Subcutaneous adipose tissue (tissue), 4 donors: ENCODE data around the gene GSTO1. TPM values are rescaled to one million over a fixed set of nuclear protein-coding genes. Genes with fewer than 3 reads are reported as not detected.

Experiments
- total RNA-seq, 4 donors: library from RNA; depleted of rRNA; stranded (reverse); fragments of >200 nt; gene quantifications; one replicate each; pipeline ENCODE4 v1.1.0, GENCODE V29; 2016
- TF ChIP-seq, protein P1 (sequence below): fragments of 450-650 bp; IDR thresholded peaks from one replicate; pipeline ENCODE4 v1.5.1; 2016; ENCODE audit warnings: low read depth, mild to moderate bottlenecking, control low read depth, antibody characterized with exemption, moderate library complexity

Gene GSTO1
- total RNA-seq, 4 donors from 2014 or later, result 48.8 to 203 (median 88.0) TPM

DNA sequence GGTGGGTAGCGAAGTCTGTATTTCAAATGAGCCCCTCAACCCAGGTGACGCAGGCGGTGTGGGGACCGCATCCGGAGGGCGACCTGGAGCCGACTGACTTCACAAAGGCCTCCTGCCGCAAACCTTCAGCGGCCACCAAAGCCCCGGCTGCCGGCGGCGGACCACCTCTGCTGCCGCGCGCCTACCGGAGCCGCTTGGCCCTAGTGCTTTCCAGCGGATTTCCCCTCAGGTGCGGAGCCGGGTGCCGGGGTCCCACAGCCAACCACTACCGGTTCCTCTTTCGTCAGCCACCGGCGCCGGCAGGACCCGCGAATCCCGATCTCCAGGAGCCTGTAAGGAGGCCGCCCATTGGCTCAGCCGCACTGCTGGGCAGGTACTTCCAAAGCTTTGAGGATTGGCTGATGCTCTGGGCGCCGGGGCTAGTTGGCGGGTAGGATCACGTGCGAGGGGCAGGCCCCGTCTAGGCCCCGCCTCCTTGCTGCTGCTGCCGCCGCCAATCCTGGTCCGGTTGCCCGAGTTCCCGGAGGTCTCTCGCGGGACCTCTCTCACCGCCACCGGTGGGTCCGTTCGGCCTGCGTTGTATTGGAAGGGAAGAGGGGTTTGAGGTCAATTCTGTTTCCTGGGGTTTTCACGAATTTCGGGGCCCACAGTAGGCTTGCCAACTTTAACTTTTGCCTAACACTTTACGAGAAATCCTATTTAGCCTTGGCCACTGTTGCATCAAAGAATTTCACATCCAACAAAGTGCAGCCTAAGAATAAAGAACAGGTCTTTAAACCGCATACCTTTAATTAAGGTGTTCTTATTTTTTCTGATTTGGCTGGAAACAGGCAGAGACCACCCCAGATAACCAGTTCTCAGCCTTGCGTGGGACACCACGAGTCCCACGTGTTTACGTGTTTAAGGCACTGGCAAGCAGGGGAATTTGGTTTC is 14.3 kb downstream of the GSTO1 start, which contains the start of gene GSTO2:
Gene GSTO2 (plus strand): TSS at position 472 of the 933 bp plus-strand sequence. CDS start 5,732 bp downstream, outside the sequence.
- TF ChIP-seq, protein P1, sequence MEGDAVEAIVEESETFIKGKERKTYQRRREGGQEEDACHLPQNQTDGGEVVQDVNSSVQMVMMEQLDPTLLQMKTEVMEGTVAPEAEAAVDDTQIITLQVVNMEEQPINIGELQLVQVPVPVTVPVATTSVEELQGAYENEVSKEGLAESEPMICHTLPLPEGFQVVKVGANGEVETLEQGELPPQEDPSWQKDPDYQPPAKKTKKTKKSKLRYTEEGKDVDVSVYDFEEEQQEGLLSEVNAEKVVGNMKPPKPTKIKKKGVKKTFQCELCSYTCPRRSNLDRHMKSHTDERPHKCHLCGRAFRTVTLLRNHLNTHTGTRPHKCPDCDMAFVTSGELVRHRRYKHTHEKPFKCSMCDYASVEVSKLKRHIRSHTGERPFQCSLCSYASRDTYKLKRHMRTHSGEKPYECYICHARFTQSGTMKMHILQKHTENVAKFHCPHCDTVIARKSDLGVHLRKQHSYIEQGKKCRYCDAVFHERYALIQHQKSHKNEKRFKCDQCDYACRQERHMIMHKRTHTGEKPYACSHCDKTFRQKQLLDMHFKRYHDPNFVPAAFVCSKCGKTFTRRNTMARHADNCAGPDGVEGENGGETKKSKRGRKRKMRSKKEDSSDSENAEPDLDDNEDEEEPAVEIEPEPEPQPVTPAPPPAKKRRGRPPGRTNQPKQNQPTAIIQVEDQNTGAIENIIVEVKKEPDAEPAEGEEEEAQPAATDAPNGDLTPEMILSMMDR, result no peak

DNA sequence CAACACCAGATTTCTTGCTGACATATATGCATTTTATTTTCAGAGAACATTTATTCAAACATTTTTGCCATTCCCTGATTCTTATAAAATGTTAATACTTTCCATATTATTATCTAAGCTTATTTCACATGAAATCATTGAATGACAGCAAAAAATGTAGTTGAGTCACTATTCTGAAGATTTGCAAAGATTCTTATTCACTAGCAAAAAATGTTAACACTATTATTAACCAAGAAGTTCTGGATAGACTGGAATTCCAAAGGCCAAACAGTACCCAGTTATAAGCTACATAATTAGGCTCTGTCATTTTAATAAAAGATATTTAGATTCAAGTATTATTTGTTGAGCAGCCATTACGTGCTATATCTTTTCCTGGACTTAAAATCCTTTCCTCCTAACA is 18.6 kb downstream of the GSTO1 start:
- TF ChIP-seq, protein P1, result no peak

DNA sequence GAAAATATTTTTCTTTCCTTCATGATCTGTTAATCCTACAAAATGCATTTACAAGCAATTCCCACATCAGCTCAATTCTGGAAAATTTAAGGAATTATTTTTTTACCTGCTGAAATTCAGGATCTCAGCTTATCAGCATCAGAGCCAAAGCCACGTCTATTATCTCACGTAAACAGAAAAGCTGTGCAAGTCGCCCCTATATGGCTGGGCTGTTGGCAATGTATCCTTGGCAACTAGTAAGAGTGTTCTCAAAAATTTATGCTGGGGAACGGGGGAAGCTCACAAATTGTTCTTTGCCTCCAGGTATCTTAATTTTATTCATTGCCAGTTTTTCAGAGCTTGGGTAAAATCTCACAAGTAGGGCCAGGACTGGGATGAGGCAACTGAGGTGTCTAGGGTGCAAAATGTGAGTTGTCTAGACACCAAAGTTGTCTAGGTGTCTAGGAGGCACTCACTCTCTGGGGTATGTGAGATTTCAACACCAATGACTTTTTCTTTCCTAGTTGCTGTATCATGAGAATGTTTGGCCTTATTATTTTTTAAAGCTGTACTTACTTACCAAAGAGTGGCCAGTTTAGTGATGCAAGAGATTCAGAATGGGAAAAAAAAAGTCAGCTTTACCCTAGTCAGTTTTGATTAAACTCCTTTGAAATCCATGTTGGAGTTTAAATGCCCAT is 19.3 kb downstream of the GSTO1 start:
- TF ChIP-seq, protein P1, result no peak

DNA sequence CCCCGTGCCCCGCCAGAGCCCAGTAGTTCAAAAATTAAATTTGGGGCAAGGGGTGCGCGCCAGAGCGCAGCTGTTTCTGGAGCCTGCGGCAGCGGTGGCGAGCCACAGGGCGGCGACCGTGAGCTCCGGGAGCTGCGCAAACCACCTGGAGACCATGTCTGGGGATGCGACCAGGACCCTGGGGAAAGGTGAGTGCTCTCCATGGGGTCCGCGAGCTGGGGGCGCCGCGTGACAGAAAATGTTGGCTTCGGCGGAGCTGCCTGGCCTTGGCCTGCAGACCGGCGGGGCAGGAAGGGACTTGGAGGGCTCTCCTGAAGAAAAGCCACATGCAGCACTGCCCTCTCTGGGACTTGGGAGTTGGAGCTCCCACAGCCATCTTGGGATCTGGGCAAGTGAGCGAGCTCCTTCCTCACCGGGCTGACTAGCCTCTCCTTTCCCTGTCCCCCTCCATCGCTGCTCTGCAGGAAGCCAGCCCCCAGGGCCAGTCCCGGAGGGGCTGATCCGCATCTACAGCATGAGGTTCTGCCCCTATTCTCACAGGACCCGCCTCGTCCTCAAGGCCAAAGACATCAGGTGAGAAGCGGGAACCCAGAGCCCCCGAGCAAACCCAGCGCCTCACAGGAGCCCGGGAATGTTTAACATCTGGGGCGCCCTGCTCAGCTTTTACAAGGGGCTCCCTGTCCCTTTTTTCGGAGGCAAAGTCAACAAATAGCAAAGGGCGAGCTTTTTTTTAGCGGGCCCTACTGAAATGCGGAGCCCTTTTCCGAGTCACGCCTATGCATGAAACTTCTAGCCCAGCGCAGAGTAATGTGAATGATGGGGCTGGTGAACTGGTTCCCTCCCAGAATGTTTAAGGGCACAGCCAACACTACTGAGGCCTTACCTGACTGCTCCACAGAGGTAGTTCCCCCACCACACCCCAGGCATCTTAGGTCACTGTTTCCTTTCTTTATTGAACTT is 20.4 kb downstream of the GSTO1 start:
- TF ChIP-seq, protein P1, result no peak

DNA sequence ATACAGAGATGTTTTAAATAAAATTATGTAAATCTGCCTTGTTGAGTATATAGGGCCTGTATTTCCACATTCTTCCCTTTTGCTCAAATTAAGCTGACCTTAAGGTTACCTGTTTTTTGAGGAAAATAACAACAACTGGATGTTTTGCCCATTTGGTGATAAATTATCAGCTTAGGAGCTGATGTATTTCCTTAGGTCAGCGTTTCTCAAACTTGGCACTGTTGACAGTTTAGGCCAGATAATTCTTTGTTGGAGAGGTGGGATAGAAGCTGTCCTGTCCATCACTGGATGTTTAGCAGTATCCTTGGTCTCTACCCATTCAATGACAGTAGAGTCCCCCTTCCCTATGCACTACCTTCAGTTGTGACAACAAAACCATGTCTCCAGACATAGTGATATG is 21.5 kb downstream of the GSTO1 start:
- TF ChIP-seq, protein P1, result no peak

DNA sequence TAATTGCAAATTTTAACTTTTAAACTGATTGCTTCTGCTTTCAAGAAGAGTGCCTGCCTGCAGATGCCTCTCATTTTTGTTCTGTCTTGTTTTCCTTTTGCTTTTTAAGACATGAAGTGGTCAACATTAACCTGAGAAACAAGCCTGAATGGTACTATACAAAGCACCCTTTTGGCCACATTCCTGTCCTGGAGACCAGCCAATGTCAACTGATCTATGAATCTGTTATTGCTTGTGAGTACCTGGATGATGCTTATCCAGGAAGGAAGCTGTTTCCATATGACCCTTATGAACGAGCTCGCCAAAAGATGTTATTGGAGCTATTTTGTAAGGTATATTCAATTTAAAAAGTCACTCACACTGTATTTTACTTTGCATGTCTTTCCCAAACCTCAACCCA is 23.1 kb downstream of the GSTO1 start:
- TF ChIP-seq, protein P1, result no peak
